CD14-positive monocyte (primary cell): ENCODE results near the gene MEG3. TPM values are rescaled to one million over a fixed set of nuclear protein-coding genes. Genes with fewer than 3 reads are reported as not detected.

Experiments used
- DNase-seq, 3 donors: peaks; one replicate each; pipeline ENCODE4 v3.0.0-alpha.2; 2011 to 2022
- H2AFZ ChIP-seq: 2 replicates; pipeline ENCODE4 v1.6.0; 2012; ENCODE audit warnings: mild to moderate bottlenecking, low read depth, low read length, inconsistent platforms; ENCODE audit not compliant: insufficient read depth, poor library complexity, severe bottlenecking
- H3K27ac ChIP-seq, 2 donors: 1 replicate in 1 of 2; 2 replicates in 1 of 2; pipeline ENCODE4 v1.5.1; 2012 to 2013; ENCODE audit warnings: low read length in 2 of 2, control low read depth in 1 of 2, inconsistent platforms in 1 of 2, low read depth in 1 of 2, mild to moderate bottlenecking in 1 of 2
- H3K27me3 ChIP-seq, 2 donors: one replicate each; pipeline versions ENCODE4 v1.6.0 to v1.6.1; 2011 to 2013; ENCODE audit warnings: low read length in 2 of 2; ENCODE audit not compliant: control insufficient read depth in 2 of 2, insufficient read depth in 2 of 2
- H3K36me3 ChIP-seq, 2 donors: replicated peaks in 1 of 2; 1 replicate in 1 of 2; 2 replicates in 1 of 2; pipeline versions ENCODE4 v1.5.1 to v1.6.1; 2012 to 2013; ENCODE audit warnings: low read length in 2 of 2, control low read depth in 1 of 2, inconsistent platforms in 1 of 2, mild to moderate bottlenecking in 1 of 2; ENCODE audit not compliant: insufficient read depth in 2 of 2, control insufficient read depth in 1 of 2
- H3K4me1 ChIP-seq, 2 donors: 1 replicate in 1 of 2; 2 replicates in 1 of 2; pipeline versions ENCODE4 v1.5.1 to v1.6.1; 2012 to 2013; ENCODE audit warnings: low read length in 2 of 2, control low read depth in 1 of 2, inconsistent platforms in 1 of 2, mild to moderate bottlenecking in 1 of 2, moderate library complexity in 1 of 2; ENCODE audit not compliant: insufficient read depth in 2 of 2, control insufficient read depth in 1 of 2
- H3K4me2 ChIP-seq: replicated peaks from 2 replicates; pipeline ENCODE3; 2012; ENCODE audit warnings: low read length, moderate library complexity, mild to moderate bottlenecking; ENCODE audit not compliant: poor library complexity, severe bottlenecking; ENCODE audit errors: extremely low read depth
- H3K4me3 ChIP-seq, 3 experiments: fragments of 200-600 bp in 1 of 3; sonication (generic) in 1 of 3; replicated peaks in 1 of 3; 1 replicate in 2 of 3; 2 replicates in 1 of 3; pipeline ENCODE4 v1.5.1; 2011 to 2013; ENCODE audit warnings: low read length in 3 of 3, mild to moderate bottlenecking in 3 of 3, control low read depth in 2 of 3, low read depth in 2 of 3, inconsistent platforms in 1 of 3, moderate library complexity in 1 of 3
- H3K79me2 ChIP-seq: 2 replicates; pipeline ENCODE4 v1.6.0; 2012; ENCODE audit warnings: mild to moderate bottlenecking, control low read depth, inconsistent platforms, low read length, moderate library complexity; ENCODE audit not compliant: insufficient read depth
- H3K9ac ChIP-seq: 2 replicates; pipeline ENCODE4 v1.6.0; 2017; ENCODE audit warnings: low read length, mild to moderate bottlenecking; ENCODE audit not compliant: insufficient read depth, poor library complexity, severe bottlenecking
- H3K9me3 ChIP-seq, 2 donors: replicated peaks in 1 of 2; 1 replicate in 1 of 2; 2 replicates in 1 of 2; pipeline versions ENCODE4 v1.5.1 to v1.6.1; 2012 to 2013; ENCODE audit warnings: low read length in 2 of 2, control low read depth in 1 of 2; ENCODE audit not compliant: control insufficient read depth in 1 of 2, insufficient read depth in 1 of 2
- H4K20me1 ChIP-seq: 2 replicates; pipeline ENCODE4 v1.6.0; 2012; ENCODE audit warnings: mild to moderate bottlenecking, low read length, control low read depth, moderate library complexity; ENCODE audit not compliant: insufficient read depth
- H3K27ac Mint-ChIP-seq, 7 donors: one replicate each; pipeline ENCODE4 v1.8.0; 2020; ENCODE audit warnings: mild to moderate bottlenecking in 7 of 7, mixed read lengths in 7 of 7, moderate library complexity in 6 of 7, inconsistent platforms in 2 of 7
- H3K27me3 Mint-ChIP-seq, 3 donors: one replicate each; pipeline ENCODE4 v1.8.0; 2021 to 2022; ENCODE audit warnings: low read depth in 3 of 3, mild to moderate bottlenecking in 3 of 3, mixed read lengths in 3 of 3, moderate library complexity in 3 of 3, inconsistent platforms in 1 of 3
- H3K36me3 Mint-ChIP-seq, 2 donors: one replicate each; pipeline ENCODE4 v1.8.0; 2020; ENCODE audit warnings: mixed read lengths in 2 of 2, inconsistent platforms in 1 of 2, mild to moderate bottlenecking in 1 of 2
- H3K4me1 Mint-ChIP-seq: one replicate; pipeline ENCODE4 v1.8.0; 2020; ENCODE audit warnings: mild to moderate bottlenecking, mixed read lengths
- H3K4me3 Mint-ChIP-seq, 2 donors: one replicate each; pipeline ENCODE4 v1.8.0; 2020; ENCODE audit warnings: mild to moderate bottlenecking in 2 of 2, mixed read lengths in 2 of 2, moderate library complexity in 1 of 2
- H3K9me3 Mint-ChIP-seq, 7 donors: one replicate each; pipeline ENCODE4 v1.8.0; 2020 to 2022; ENCODE audit warnings: mixed read lengths in 7 of 7, mild to moderate bottlenecking in 6 of 7, moderate library complexity in 6 of 7, inconsistent platforms in 2 of 7
- CTCF ChIP-seq: fragments of 200-600 bp; IDR thresholded peaks from one replicate; pipeline ENCODE4 v1.8.0; 2022; ENCODE audit warnings: antibody characterized with exemption, mild to moderate bottlenecking
- WGBS: methylation state at CpG from one replicate; pipeline ENCODE4 v1.1.5; 2013; ENCODE audit warnings: missing lambda C conversion rate; ENCODE audit not compliant: insufficient coverage; 5-methylcytosine and 5-hydroxymethylcytosine counted together
- intact Hi-C, 2 donors: fragments of 100-400 bp; cut with micrococcal nuclease; formaldehyde crosslinking; loops; one replicate each; pipeline versions ENCODE4 v1.15.0 to v1.15.1; 2023
- polyA plus RNA-seq, 3 donors: library from polyadenylated mRNA; depleted of rRNA in 1 of 3; unstranded in 2 of 3; stranded (reverse) in 1 of 3; fragments of 300-500 nt in 2 of 3; fragments of >200 nt in 1 of 3; fragmentation: Illumina TruSeq in 2 of 3; gene quantifications; 1 replicate in 2 of 3; 2 replicates in 1 of 3; pipeline ENCODE4 v1.2.3, GENCODE V29; 2012 to 2021

The MEG3 gene
- polyA plus RNA-seq, 3 donors, result 1.7 TPM; not detected in 2

- Mint-ChIP-seq H3K27ac (no peak overlapping the region), H3K4me1 (no peaks in the 10 kb centered on the region), H3K36me3 (no peaks in the 10 kb centered on the region), H3K4me3 (no peak overlapping the region), H3K27me3 (peaks cover 0 to 9% (median 7%) of the 10 kb centered on the region in 3 donors), H3K9me3 (peaks cover 0 to 8% (median 0%) of the 10 kb centered on the region in 7 donors)
- H3K27me3 ChIP-seq, result no peaks in the 10 kb centered on the region
- H3K79me2 ChIP-seq, result no peaks in the 10 kb centered on the region
- H3K9ac ChIP-seq, result no peak overlapping the region
- H3K4me2 ChIP-seq, result no peak overlapping the region
- no peak overlapping the region for H3K27ac ChIP-seq
- TF ChIP-seq CTCF, result no peak
- no peak for DNase-seq
- intact Hi-C loops, result no loop called here
- no peaks in the 10 kb centered on the region for H3K36me3 ChIP-seq
- H3K4me3 ChIP-seq, result no peak overlapping the region
- no peaks in the 10 kb centered on the region for H3K9me3 ChIP-seq
- H4K20me1 ChIP-seq, result no peaks in the 10 kb centered on the region
- no peaks in the 10 kb centered on the region for H3K4me1 ChIP-seq
- H2AFZ ChIP-seq, result no peak overlapping the region
- 93% methylated on average over 2 of the region's 2 CpGs for WGBS
These were observed 36.9 kb downstream of the MEG3 start for GRCh38 chr14:100862793-100863192.

DNA sequence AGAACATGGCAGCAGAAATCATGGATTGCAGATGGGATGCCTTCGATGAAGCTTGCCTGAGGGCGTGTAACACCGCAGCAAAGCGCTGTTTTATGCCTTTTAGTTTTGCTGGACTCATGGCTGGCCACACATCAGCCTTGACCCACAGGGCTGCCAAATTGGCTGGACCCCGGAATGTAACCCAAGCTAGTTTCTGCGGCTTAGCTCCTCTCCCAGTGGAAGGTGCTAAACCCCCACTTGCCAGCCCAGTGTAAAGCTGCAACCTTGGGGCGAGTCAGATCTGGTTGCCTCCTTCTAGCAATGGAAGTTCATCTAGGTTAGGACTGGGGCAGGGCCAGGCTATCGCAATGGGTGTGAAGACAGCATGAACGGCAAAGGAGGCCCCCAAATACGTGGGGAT is 38.3 kb downstream of the MEG3 start:
- Histone ChIP-seq H3K27ac (no peak overlapping the region), H3K9ac (no peak overlapping the region), H3K27me3 (no peaks in the 10 kb centered on the region), H2AFZ (no peak overlapping the region), H3K4me1 (no peaks in the 10 kb centered on the region), H3K79me2 (no peaks in the 10 kb centered on the region), H3K4me2 (no peak overlapping the region), H3K36me3 (no peaks in the 10 kb centered on the region), H4K20me1 (no peaks in the 10 kb centered on the region), H3K4me3 (no peak overlapping the region), H3K9me3 (no peaks in the 10 kb centered on the region)
- TF ChIP-seq CTCF, result no peak
- Mint-ChIP-seq H3K4me3 (no peak overlapping the region), H3K27ac (no peak overlapping the region), H3K4me1 (no peaks in the 10 kb centered on the region), H3K36me3 (no peaks in the 10 kb centered on the region), H3K27me3 (peaks cover 0 to 7% (median 5%) of the 10 kb centered on the region in 3 donors), H3K9me3 (peaks cover 0 to 8% (median 0%) of the 10 kb centered on the region in 7 donors)
- WGBS, result 95% methylated on average over 10 of the region's 10 CpGs
- intact Hi-C loops, result no loop called here
- DNase-seq, result no peak
